Common myeloid progenitor, CD34-positive (primary cell): ENCODE results near the gene PPIAL4G. TPM values are rescaled to one million over a fixed set of nuclear protein-coding genes. Genes with fewer than 3 reads are reported as not detected.
A peak's percentile ranks its signal among the peaks of the same experiment; 100 is the strongest.
"Not testable (repeated sequence)": the region's sequence is repeated elsewhere in the genome, so short reads cannot be mapped to it uniquely, and the experiment has no call there.

ENCODE experiments used
- CTCF ChIA-PET: fragments of 350-600 bp; sonication (Branson Sonifier 250); formaldehyde crosslinking; loops from one replicate; lab custom pipeline; 2021; ENCODE audit warnings: antibody characterized with exemption; lab: Charles Lee
- POLR2A ChIA-PET: fragments of 350-600 bp; sonication (Branson Sonifier 250); formaldehyde crosslinking; loops from one replicate; lab custom pipeline; 2021; ENCODE audit warnings: antibody characterized with exemption; lab: Charles Lee
- DNase-seq, 3 donors: peaks; one replicate each; pipeline versions ENCODE4 v3.0.0 to v3.0.0-alpha.2; 2013
- H3K27ac ChIP-seq, 2 experiments: 1 replicate in 1 of 2; 2 replicates in 1 of 2; pipeline ENCODE4 v1.7.0; 2013; ENCODE audit warnings: inconsistent platforms in 2 of 2, low read length in 2 of 2, mild to moderate bottlenecking in 2 of 2, low read depth in 1 of 2, moderate library complexity in 1 of 2; ENCODE audit not compliant: severe bottlenecking in 2 of 2, insufficient read depth in 1 of 2, poor library complexity in 1 of 2
- H3K27me3 ChIP-seq, 5 experiments: replicated peaks in 2 of 5; 1 replicate in 3 of 5; 2 replicates in 2 of 5; pipeline versions ENCODE4 v1.6.1 to v1.7.0; 2013; ENCODE audit warnings: low read length in 4 of 5, mild to moderate bottlenecking in 2 of 5, moderate library complexity in 2 of 5, inconsistent platforms in 1 of 5; ENCODE audit not compliant: insufficient read depth in 5 of 5, control insufficient read depth in 4 of 5
- H3K36me3 ChIP-seq, 4 experiments: 1 replicate in 2 of 4; 2 replicates in 2 of 4; pipeline versions ENCODE4 v1.6.1 to v1.7.0; 2013; ENCODE audit warnings: low read length in 3 of 4, control low read depth in 1 of 4, mild to moderate bottlenecking in 1 of 4; ENCODE audit not compliant: control insufficient read depth in 4 of 4, insufficient read depth in 4 of 4
- H3K4me1 ChIP-seq, 4 experiments: 1 replicate in 3 of 4; 2 replicates in 1 of 4; pipeline versions ENCODE4 v1.6.1 to v1.7.1; 2013; ENCODE audit warnings: low read length in 3 of 4, mild to moderate bottlenecking in 3 of 4, control low read depth in 1 of 4, inconsistent platforms in 1 of 4, moderate library complexity in 1 of 4; ENCODE audit not compliant: control insufficient read depth in 4 of 4, insufficient read depth in 4 of 4; ENCODE audit errors: control extremely low read depth in 1 of 4
- H3K4me3 ChIP-seq, 7 experiments: 1 replicate in 4 of 7; 2 replicates in 3 of 7; pipeline versions ENCODE4 v1.5.1 to v1.7.0; 2013; ENCODE audit warnings: mild to moderate bottlenecking in 7 of 7, low read length in 6 of 7, moderate library complexity in 6 of 7, inconsistent platforms in 2 of 7, low read depth in 2 of 7, control low read depth in 1 of 7; ENCODE audit not compliant: insufficient read depth in 4 of 7, control insufficient read depth in 1 of 7; ENCODE audit errors: extremely low read depth in 1 of 7
- H3K9me3 ChIP-seq, 5 experiments: 1 replicate in 4 of 5; 2 replicates in 1 of 5; pipeline versions ENCODE4 v1.6.1 to v1.7.1; 2013; ENCODE audit warnings: low read length in 4 of 5, mild to moderate bottlenecking in 2 of 5, inconsistent platforms in 1 of 5, low read depth in 1 of 5, moderate library complexity in 1 of 5; ENCODE audit not compliant: control insufficient read depth in 4 of 5, insufficient read depth in 2 of 5; ENCODE audit errors: control extremely low read depth in 1 of 5
- WGBS: methylation state at CpG from one replicate; pipeline ENCODE4 v1.1.5; 2013; ENCODE audit not compliant: insufficient coverage; 5-methylcytosine and 5-hydroxymethylcytosine counted together
- polyA plus RNA-seq: library from polyadenylated mRNA; unstranded; fragments of 120-200 nt; gene quantifications from one replicate; pipeline ENCODE4 v1.2.1, GENCODE V29; 2013

The PPIAL4G gene
- 0.01 TPM for polyA plus RNA-seq

DNA sequence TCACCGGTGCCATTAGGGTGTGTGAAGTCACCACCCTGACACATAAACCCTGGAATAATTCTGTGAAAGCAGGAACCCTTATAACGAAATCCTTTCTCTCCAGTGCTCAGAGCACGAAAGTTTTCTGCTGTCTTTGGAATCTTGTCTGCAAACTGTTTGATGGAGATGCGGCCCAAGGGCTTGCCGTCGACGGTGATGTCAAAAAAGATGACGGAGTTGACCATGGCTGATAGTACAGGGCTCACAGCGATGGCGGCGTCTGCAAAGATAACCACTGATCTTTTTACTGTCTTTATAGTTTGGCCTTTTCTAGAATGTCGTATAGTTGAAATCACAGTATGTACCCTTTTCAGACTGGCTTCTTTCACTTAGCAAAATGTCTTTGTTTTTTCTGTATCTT lies at the start of gene PPIAL4G:
Gene PPIAL4G, minus strand, starts transcription at position 274 of the 400 bp plus-strand sequence. Its CDS starts 50 bp downstream, at position 224.
- H3K4me1 ChIP-seq, POLR2A ChIA-PET, CTCF ChIA-PET, H3K36me3 ChIP-seq, H3K9me3 ChIP-seq, H3K4me3 ChIP-seq, DNase-seq, H3K27me3 ChIP-seq, H3K27ac ChIP-seq: not testable (repeated sequence)
- WGBS, result 92% methylated on average over 5 of the region's 12 CpGs

DNA sequence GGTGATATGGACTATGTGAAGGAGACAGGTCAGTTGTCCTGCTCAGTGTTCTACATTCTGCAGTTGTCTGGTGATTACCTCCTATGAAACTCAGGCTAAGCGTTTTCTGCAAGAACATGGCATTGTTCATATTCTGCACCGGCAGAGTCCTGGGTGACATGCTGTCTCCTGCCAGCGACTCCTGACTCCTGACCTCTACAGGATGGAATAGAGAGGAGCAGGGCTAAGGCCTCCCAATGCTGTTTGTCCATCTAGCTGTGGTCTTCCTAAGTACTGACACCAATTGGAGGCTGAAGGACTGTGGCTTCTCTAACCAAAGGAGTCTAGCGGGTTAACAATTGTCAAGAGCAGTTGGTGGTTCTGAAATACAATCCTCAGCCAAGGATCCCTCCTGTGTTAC lies 49.1 kb upstream of the PPIAL4G start:
- POLR2A ChIA-PET, H3K27ac ChIP-seq, CTCF ChIA-PET: not testable (repeated sequence)

DNA sequence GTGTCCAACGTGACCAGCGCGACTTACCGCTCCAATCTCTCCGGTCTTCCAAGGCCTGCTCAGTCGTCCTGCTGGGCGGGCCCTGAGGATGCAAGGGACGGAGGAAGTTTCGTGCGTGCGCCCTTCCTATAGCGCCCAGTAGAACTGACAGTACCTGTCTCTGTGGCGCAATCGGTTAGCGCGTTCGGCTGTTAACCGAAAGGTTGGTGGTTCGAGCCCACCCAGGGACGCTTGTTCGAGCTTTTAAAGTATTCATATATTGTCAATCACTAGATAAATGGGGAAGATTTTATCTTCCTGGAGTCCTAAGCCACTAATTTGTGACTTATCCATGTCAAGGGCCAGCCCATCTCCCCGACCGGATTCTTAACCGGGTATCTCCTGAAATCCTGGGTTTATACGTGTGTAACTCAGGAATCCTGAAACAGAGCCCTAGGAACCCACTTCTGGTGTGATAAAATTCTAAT lies 46.0 kb upstream of the PPIAL4G start:
- peak overlapping the region in 6 of 7 experiments; percentile 7 to 66 (median 28) for H3K4me3 ChIP-seq
- DNase-seq, result peak; percentile 53 to 75 (median 70)
- H3K9me3 ChIP-seq, H3K27ac ChIP-seq, H3K4me1 ChIP-seq, H3K27me3 ChIP-seq, POLR2A ChIA-PET, H3K36me3 ChIP-seq, CTCF ChIA-PET: not testable (repeated sequence)
- no CpG with 5 or more reads among the region's 25 CpGs for WGBS

More for the DNA sequence above, 49.1 kb upstream of the PPIAL4G start:
- not testable (repeated sequence) for H3K4me3 ChIP-seq, H3K9me3 ChIP-seq, H3K36me3 ChIP-seq, H3K27me3 ChIP-seq, H3K4me1 ChIP-seq
- 60% methylated on average over 1 of the region's 4 CpGs for WGBS
- DNase-seq, result peak in 1 of 3 donors; percentile 0

DNA sequence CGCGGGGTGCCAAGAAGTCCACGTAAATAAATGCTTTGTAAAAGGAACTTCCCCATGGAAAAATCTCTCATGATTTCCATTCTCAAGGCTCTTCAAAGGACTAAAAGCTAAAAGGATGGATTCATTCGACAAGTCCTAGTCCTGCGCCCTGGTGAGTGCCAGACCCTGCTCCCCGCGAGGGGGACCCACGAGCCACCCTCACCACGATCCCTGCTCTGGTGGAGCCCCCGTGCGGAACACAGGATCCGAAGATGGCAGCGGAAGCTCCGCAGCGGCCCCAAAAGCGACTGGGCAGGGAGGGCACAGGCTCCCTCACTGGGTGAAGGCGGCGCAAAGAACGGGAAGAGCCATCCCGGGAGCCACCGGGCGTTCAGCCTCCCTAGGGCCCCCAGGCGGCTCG lies 45.5 kb upstream of the PPIAL4G start:
- DNase-seq, H3K36me3 ChIP-seq, H3K4me1 ChIP-seq, H3K4me3 ChIP-seq, H3K27me3 ChIP-seq, H3K9me3 ChIP-seq, POLR2A ChIA-PET, CTCF ChIA-PET, H3K27ac ChIP-seq: not testable (repeated sequence)
- whole genome bisulfite sequencing, result no CpG with 5 or more reads among the region's 24 CpGs

GRCh38 chr1:148526587-148526986 lies 43.5 kb upstream of the PPIAL4G start:
- CTCF ChIA-PET, POLR2A ChIA-PET: not testable (repeated sequence)
- no CpG with 5 or more reads among the region's 2 CpGs for WGBS

DNA sequence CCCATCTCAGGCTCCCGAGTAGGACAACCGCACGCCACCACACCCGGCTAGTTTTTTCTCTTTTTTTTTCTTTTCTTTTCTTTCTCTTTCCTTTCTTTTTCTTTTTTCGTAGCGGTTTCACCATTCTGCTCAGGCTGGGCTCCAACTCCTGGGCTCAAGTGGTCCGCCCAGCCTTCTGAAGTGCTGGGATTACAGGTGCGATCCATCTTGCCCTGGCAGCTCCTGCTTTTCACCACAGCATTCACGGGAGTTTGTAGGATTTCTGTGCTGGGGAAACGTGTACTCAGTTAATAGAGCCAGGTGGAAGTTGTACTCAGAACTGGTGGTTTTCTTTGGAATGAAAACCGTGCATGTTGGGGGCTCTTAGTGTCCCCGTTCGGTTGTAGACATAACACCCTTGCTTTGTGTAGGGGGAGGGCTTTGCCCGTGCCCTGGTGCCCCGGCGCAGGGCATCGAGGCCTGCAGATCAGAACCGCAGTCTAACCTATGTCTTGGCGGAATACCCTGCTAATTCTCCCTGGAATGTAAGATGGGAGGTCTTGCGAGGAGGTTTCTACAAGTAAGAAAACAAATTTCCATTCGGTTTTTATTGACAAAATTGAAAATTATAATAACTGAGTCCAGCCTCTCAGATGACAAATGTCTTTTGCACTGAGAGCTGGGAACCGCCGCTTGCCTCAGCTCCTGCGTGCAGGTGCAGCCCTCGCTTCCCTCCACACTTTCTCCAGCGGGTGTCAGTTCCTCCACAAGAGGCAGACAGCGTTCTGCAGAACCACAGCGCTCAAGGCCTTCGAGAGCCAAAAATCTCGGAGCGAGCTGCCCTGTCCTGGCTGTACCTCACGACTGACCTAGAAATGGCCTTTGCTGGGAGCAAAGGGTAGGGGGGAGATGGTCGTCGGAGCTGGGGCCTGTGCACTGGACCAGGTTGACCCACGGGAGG lies 40.4 kb upstream of the PPIAL4G start:
- CTCF ChIA-PET, result not testable (repeated sequence)

More at GRCh38 chr1:148526587-148526986, 43.5 kb upstream of the PPIAL4G start:
- not testable (repeated sequence) for H3K27me3 ChIP-seq, DNase-seq, H3K27ac ChIP-seq, H3K4me3 ChIP-seq, H3K9me3 ChIP-seq, H3K36me3 ChIP-seq, H3K4me1 ChIP-seq

More for the DNA sequence above, 40.4 kb upstream of the PPIAL4G start:
- H3K9me3 ChIP-seq, H3K4me1 ChIP-seq, H3K27me3 ChIP-seq, H3K36me3 ChIP-seq, DNase-seq, H3K27ac ChIP-seq: not testable (repeated sequence)
- peak overlapping the region in 5 of 7 experiments; percentile 15 to 67 (median 48) for H3K4me3 ChIP-seq
- no CpG with 5 or more reads among the region's 35 CpGs for WGBS
- POLR2A ChIA-PET, result interaction anchor here (0.6 to 1.3 kb wide), 6 partner anchors 121 to 189 kb away, joined by 3 to 15 read pairs (median 4); no protein-coding TSS in a partner anchor
